T-helper 1 cell (primary cell): Measurements from ENCODE around the gene TUBE1.
"Not testable (repeated sequence)": the region's sequence is repeated elsewhere in the genome, so short reads cannot be mapped to it uniquely, and the experiment has no call there.

Source experiments
- DNase-seq, 5 donors: peaks; one replicate each; pipeline ENCODE4 v3.0.0-alpha.2; 2012 to 2020
- total RNA-seq, 4 donors: gene quantifications; one replicate each; lab custom pipeline; 2026; lab: John Stamatoyannopoulos, UW

Gene TUBE1, protein sequence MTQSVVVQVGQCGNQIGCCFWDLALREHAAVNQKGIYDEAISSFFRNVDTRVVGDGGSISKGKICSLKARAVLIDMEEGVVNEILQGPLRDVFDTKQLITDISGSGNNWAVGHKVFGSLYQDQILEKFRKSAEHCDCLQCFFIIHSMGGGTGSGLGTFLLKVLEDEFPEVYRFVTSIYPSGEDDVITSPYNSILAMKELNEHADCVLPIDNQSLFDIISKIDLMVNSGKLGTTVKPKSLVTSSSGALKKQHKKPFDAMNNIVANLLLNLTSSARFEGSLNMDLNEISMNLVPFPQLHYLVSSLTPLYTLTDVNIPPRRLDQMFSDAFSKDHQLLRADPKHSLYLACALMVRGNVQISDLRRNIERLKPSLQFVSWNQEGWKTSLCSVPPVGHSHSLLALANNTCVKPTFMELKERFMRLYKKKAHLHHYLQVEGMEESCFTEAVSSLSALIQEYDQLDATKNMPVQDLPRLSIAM
- 24.4 to 35.6 (median 31.2) reads per million in 4 donors for total RNA-seq

DNA sequence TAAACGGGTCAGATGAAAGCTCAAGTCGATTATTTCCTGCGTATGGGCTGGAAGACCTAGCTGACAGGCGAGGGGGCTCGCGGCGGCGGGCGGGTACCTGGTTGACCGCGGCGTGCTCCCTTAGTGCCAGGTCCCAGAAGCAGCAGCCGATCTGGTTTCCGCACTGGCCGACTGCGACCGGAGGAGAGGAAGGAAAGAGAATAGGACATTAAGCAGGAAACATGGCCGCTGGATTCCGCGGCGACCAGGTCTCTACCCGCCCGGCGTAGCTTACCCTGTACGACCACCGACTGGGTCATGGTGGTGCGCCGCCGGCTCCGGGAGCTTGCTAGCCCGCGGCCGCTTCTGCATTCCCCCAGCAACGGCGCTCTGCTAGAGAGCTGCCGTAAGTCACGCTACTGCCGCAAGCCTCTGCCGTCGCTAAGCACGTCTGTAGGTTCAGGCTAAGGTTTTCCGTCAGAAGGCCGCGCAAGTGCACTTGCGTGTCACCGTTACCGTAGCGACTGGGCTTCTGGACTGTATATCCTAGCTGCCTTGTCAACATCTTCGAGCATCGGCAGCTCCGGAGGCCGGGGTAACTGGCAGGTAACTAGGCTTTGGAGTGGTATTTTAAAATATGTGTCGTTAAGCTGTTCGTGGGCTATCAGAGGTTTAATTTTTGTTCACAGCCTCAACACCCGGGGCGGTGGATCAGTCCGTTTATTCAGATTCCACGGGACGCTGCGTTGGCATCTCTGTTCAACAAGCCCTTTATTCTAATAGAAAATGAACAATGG is at the start of gene TUBE1, which contains the start of gene FAM229B:
TSS of gene TUBE1 (minus strand) at position 347 of the 776 bp plus-strand sequence. CDS start at position 299, 48 bp downstream.
TSS of gene FAM229B (plus strand) at position 456 of the 776 bp plus-strand sequence. CDS start 11,693 bp downstream, outside the sequence.
- DNase-seq: peak; percentile 75 to 97 (median 86)

DNA sequence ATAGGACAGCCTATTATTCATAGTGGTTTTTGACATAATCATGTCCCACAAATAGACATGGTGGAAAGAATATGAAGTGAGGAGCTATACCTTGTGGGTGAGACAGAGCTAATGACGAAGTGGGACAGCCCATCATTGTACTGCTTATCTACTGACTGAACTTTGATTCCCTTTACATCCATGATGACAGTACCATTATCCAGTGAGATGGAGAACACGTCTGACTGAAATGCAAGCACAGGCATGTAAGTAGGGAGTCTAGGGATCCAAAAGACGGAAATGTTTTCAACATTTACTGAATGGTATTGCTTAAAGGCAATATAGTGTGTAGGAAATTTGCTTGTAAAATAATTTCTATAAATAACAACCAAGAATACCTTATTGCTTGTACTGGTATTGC is 43.6 kb upstream of the TUBE1 start:
- DNase-seq: no peak

DNA sequence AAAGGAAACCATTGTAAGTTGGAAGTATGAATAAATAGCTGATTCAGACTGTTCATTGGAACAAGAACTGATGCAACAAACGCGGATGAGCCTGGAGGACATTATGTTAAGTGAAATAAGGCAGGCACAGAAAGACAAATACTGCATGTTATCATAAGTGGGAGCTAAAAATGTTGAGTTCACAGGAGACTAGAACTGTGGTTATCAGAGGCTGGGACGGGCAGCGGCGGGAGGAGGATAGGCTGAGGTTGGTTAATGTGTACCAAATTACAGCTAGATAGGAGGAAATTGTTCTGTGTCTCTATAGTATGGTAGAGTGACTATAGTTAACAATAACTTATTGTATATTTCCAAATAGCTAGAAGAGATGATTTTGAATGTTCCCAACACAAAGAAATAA is 40.9 kb upstream of the TUBE1 start:
- no peak for DNase-seq

DNA sequence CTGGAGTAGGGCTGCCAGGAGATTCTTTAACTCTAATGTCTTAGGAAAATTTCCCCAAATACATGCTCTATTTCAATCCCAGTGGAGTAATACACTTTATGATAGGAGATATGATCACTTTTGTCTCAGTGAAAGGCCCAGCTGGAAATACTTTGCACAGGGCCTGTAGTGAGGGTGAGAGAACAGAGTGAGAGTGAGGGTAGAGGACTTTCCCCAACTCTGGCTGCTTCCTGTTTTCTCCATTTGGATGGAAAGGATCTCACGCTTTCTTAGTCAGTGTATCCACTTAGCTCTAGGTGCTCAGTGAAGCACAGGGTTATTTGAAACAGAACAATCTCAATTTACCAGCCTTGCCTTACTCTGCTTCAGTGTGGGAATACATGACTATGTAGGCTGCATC is 36.7 kb upstream of the TUBE1 start:
- no peak for DNase-seq

- DNase-seq: no peak
Measured at GRCh38 chr6:112122756-112123155, 35.5 kb upstream of the TUBE1 start.

- no peak for DNase-seq
Measured at GRCh38 chr6:112118034-112118433, 30.8 kb upstream of the TUBE1 start.

DNA sequence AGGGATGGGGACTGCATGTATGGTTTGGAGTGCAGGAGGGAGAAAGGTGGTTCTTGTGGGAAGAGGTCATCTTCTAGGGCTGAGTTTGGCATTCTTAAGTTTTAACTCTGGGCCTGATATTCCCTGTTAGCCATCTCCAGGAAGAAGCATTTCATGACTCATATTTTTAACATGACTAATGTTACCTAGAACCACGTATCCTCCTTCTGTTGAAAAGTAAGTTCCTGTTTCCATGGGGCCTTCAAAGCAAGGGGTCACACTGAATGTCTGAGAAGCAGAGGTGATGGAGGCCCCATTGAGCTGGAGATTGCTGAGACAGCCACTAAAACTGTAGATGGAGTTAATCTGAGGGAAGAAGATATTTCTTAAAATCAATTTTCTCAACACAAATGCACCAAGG is 30.3 kb upstream of the TUBE1 start:
- peak in 1 of 5 donors; percentile 14 for DNase-seq

GRCh38 chr6:112116221-112116620 is 28.9 kb upstream of the TUBE1 start:
- no peak for DNase-seq

DNA sequence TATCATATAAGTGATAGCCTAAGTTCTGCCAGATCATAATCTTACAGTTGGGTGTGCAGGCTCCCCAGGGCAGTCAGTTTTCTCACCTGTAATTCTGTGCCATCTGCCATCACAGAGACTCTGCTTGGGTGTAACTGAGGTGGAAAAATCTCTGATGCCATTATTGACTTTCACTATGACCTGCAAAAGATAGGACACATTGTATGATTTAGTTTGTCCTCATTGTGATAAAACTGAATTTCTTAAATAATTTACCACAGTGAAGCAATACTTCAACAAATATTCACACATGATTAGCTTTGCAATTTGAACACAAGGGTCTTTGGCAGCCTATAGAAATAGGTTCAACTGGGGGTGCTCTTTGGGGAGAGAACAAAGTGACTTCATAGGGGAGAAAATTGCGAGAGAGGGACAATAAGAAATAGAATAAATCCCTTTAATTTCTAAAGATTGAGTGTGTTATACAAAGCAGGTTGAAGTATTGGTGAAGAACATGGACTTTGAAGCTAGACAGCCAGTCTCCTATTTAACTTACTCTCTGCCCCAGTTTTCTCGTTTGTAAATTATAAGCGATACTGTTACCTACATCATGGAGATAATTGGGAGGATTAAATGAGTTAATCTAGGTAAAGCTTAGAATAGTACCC is 27.4 kb upstream of the TUBE1 start:
- DNase-seq: no peak

- DNase-seq: no peak
Measured at GRCh38 chr6:112113918-112114317, 26.6 kb upstream of the TUBE1 start.

- no peak for DNase-seq
Measured at GRCh38 chr6:112113431-112113830, 26.1 kb upstream of the TUBE1 start.

- DNase-seq: no peak
Measured at GRCh38 chr6:112109262-112109661, 22.0 kb upstream of the TUBE1 start.

DNA sequence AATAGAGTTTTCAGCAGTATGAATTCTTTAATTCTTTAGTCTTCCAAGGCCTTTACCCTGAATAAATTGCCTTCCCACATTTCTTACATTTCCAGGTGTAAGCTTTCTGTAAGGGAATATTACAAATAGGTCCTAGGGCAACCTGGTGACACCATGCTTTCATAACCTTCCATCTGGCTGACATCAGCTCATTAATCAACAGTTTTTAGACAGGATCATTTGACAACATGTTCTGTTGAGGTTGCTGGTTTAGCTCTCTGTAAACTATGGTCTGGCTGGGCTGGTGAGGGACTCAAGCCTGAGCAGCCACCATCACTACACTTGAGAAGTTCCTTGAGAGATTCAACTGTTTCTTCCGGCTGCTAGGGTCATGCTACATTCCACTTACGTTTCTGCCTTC is 19.3 kb upstream of the TUBE1 start:
- DNase-seq: no peak

- DNase-seq: not testable (repeated sequence)
Measured at GRCh38 chr6:112106026-112106425, 18.7 kb upstream of the TUBE1 start.

DNA sequence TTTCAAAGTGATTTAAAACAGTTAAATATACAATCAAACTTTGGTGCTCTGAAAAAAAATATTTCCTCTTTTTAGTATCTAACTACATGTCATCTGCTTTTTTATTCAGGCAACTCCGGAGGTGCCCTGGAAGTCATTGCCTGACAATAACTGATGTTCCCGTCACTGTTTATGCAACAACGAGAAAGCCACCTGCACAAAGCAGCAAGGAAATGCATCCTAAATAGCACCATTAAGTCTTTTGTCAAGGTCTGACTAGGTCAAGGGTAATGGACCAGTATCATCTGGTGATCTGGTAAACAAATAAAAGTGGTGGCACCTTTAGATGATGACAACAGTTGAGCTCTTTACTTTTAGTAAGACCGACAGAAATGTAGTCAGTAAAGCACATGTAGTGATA is 13.3 kb upstream of the TUBE1 start:
- no peak for DNase-seq

- no peak for DNase-seq
Measured at GRCh38 chr6:112096901-112097300, 9.6 kb upstream of the TUBE1 start.

GRCh38 chr6:112087916-112088315 is 634 bp upstream of the TUBE1 start:
- DNase-seq: no peak

DNA sequence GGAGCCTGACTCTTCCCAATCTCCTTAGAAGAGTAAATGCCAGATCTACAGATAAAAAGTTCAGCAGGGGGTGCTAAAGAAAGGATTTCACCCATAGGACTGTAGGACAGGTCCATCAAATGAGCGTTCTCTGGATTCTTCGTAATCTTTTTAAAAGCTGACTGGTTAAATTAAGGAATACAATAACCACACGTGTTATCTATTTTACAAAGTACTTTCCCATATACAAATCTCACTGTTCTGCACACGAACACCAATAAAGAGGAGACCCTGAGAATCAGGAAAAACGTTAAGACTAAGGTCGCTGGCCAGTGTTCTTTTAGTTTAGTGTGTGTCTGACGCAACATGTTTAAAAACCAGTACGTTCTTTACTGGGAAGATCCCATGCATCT is 542 bp downstream of the TUBE1 start:
- peak in 1 of 5 donors; percentile 39 for DNase-seq

DNA sequence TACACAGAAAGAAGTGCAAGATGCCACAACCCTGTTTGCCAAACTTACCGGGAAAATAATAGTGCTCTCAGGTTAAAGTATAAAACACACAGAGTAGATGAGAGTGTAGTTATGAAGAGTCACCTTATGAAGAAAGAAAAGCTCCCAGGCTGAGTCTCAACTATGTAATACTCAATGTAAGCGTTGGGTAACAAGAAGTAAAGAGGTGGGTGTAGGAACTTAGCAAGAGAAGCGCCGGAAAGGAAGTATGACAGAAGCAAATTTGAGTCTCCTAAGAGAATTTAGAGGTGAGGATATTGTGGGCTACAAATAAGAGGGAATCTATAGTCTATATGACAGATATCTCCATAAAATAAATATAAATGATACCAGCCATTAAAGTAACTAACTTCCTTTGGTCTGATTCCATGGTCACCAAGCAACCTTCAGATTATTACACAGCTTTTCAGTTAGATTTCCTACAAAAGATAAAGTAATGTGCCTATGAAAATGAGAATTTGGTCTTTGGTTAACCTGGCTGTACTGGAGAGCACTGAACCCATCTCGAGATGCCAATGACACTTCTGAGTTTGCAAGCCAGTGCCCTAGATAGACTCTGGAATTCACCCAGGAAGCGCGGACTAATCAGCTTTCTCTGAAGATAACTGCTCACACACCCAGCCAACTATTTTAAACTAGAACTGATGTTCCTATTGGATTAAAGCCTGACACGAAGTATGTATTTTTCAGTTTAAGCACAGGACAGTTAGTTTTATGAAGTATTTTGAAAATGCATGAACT is 1.8 kb downstream of the TUBE1 start:
- DNase-seq: no peak

DNA sequence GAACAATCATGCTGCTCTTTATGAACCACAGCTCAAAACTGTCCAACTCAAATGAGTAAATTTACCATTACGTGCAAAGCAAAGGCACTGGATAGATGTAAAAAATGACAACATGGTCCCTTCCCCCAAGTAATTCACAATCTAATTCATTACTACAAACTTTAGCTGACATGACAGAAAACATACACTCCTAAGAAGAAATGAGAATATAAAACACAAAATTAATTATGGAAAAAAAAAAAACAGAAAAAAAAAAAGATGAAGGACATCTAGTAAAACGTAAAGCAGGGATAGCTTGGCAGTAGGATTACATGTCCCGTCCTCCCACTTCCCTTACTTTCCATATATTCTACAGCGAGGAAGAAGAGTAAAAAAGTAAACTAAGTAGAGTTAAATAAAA is 5.7 kb downstream of the TUBE1 start:
- DNase-seq: no peak

- no peak for DNase-seq
Measured at GRCh38 chr6:112066606-112067005, 20.7 kb downstream of the TUBE1 start.

GRCh38 chr6:112065426-112065986 is 21.8 kb downstream of the TUBE1 start:
- DNase-seq: no peak
